Common myeloid progenitor, CD34-positive (primary cell): Measurements from ENCODE around the gene MOXD1.

Source experiments
- CTCF ChIA-PET: fragments of 350-600 bp; sonication (Branson Sonifier 250); formaldehyde crosslinking; loops from one replicate; lab custom pipeline; 2021; ENCODE audit warnings: antibody characterized with exemption; lab: Charles Lee
- POLR2A ChIA-PET: fragments of 350-600 bp; sonication (Branson Sonifier 250); formaldehyde crosslinking; loops from one replicate; lab custom pipeline; 2021; ENCODE audit warnings: antibody characterized with exemption; lab: Charles Lee
- DNase-seq, 3 donors: peaks; one replicate each; pipeline versions ENCODE4 v3.0.0 to v3.0.0-alpha.2; 2013
- H3K27ac ChIP-seq, 2 experiments: 1 replicate in 1 of 2; 2 replicates in 1 of 2; pipeline ENCODE4 v1.7.0; 2013; ENCODE audit warnings: inconsistent platforms in 2 of 2, low read length in 2 of 2, mild to moderate bottlenecking in 2 of 2, low read depth in 1 of 2, moderate library complexity in 1 of 2; ENCODE audit not compliant: severe bottlenecking in 2 of 2, insufficient read depth in 1 of 2, poor library complexity in 1 of 2
- H3K27me3 ChIP-seq, 5 experiments: replicated peaks in 2 of 5; 1 replicate in 3 of 5; 2 replicates in 2 of 5; pipeline versions ENCODE4 v1.6.1 to v1.7.0; 2013; ENCODE audit warnings: low read length in 4 of 5, mild to moderate bottlenecking in 2 of 5, moderate library complexity in 2 of 5, inconsistent platforms in 1 of 5; ENCODE audit not compliant: insufficient read depth in 5 of 5, control insufficient read depth in 4 of 5
- H3K36me3 ChIP-seq, 4 experiments: 1 replicate in 2 of 4; 2 replicates in 2 of 4; pipeline versions ENCODE4 v1.6.1 to v1.7.0; 2013; ENCODE audit warnings: low read length in 3 of 4, control low read depth in 1 of 4, mild to moderate bottlenecking in 1 of 4; ENCODE audit not compliant: control insufficient read depth in 4 of 4, insufficient read depth in 4 of 4
- H3K4me1 ChIP-seq, 4 experiments: 1 replicate in 3 of 4; 2 replicates in 1 of 4; pipeline versions ENCODE4 v1.6.1 to v1.7.1; 2013; ENCODE audit warnings: low read length in 3 of 4, mild to moderate bottlenecking in 3 of 4, control low read depth in 1 of 4, inconsistent platforms in 1 of 4, moderate library complexity in 1 of 4; ENCODE audit not compliant: control insufficient read depth in 4 of 4, insufficient read depth in 4 of 4; ENCODE audit errors: control extremely low read depth in 1 of 4
- H3K4me3 ChIP-seq, 7 experiments: 1 replicate in 4 of 7; 2 replicates in 3 of 7; pipeline versions ENCODE4 v1.5.1 to v1.7.0; 2013; ENCODE audit warnings: mild to moderate bottlenecking in 7 of 7, low read length in 6 of 7, moderate library complexity in 6 of 7, inconsistent platforms in 2 of 7, low read depth in 2 of 7, control low read depth in 1 of 7; ENCODE audit not compliant: insufficient read depth in 4 of 7, control insufficient read depth in 1 of 7; ENCODE audit errors: extremely low read depth in 1 of 7
- H3K9me3 ChIP-seq, 5 experiments: 1 replicate in 4 of 5; 2 replicates in 1 of 5; pipeline versions ENCODE4 v1.6.1 to v1.7.1; 2013; ENCODE audit warnings: low read length in 4 of 5, mild to moderate bottlenecking in 2 of 5, inconsistent platforms in 1 of 5, low read depth in 1 of 5, moderate library complexity in 1 of 5; ENCODE audit not compliant: control insufficient read depth in 4 of 5, insufficient read depth in 2 of 5; ENCODE audit errors: control extremely low read depth in 1 of 5
- WGBS: methylation state at CpG from one replicate; pipeline ENCODE4 v1.1.5; 2013; ENCODE audit not compliant: insufficient coverage; 5-methylcytosine and 5-hydroxymethylcytosine counted together

MOXD1 gene

DNA sequence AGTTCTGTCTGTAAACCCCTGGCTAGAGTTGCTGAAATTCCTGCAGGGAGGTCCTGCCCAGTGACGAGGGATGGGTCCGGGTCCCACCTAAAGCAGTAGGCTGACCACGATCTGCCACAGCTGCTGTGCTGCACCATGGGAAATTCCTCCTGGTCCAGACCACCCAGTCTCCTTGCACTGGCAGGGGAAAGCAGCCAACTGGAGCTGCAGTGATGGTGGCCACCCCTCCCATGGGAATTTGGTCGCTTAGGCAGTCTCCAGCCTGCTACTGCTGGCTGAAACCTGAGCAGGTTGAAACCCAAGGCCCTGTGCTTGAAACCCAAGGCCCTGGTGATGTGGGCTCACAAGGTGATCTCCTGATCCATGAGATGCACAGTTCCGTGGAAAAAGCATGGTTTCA, 23.9 kb upstream of the MOXD1 start:
- CTCF ChIA-PET: no interaction called here
- POLR2A ChIA-PET: no interaction called here
- H3K27me3 ChIP-seq: peaks cover 0 to 2% (median 0%) of the 10 kb centered on the region in 5 experiments
- no peak for DNase-seq
- H3K27ac ChIP-seq: no peak overlapping the region
- H3K9me3 ChIP-seq: peaks cover 0 to 11% (median 2%) of the 10 kb centered on the region in 5 experiments
- H3K36me3 ChIP-seq: no peaks in the 10 kb centered on the region
- WGBS: 96% methylated on average over 5 of the region's 5 CpGs
- no peak overlapping the region for H3K4me3 ChIP-seq
- H3K4me1 ChIP-seq: no peaks in the 10 kb centered on the region

DNA sequence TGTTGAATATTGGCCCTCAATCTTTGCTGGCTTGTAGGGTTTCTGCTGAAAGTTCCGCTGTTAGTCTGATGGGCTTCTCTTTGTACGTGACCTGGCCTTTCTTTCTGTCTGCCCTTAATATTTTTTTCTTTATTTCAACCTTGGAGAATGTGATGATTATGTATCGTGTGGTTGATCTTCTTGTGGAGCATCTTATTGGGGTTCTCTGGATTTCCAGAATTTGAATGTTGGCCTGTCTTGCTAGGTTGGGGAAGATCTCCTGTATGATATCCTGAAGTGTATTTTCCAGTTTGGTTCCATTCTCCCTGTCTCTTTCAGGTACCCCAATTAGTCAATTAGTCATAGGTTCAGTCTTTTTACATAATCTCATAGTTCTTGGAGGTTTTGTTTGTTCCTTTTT, 22.6 kb upstream of the MOXD1 start:
- no peak overlapping the region for H3K4me3 ChIP-seq
- no CpG with 5 or more reads among the region's 3 CpGs for WGBS

DNA sequence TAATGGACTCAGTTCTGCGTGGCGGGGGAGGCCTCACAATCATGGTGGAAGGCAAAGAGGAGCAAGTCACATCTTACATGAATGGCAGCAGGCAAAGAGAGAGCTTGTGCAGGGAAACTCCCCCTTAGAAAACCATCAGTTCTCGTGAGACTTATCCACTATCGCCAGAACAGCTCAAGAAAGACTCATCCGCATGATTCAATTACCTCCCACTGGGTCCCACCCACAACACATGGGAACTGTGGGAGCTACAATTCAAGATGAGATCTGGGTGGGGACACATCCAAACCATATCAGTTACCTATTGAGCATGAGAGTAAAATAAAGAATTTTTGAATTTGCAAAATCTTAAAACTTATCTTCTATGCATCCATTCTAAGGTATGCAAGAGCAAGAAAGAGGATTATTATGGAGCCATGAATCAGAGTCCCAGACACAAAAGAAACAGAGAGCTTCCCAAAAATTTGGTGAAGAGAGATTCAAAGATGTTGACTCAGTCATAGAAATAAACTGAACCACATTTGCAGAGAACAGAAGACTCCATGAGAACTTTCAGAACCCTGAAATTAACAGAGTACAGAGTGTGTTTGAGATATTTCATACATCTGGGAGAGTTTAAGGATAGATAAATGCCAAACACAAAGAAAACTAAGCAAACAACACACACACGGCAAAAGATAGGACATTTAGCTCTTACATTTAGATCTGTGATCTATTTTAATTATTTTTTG, 17.1 kb upstream of the MOXD1 start:
- Histone ChIP-seq H3K36me3 (no peaks in the 10 kb centered on the region), H3K9me3 (peaks cover 0 to 17% (median 0%) of the 10 kb centered on the region in 5 experiments), H3K4me1 (no peaks in the 10 kb centered on the region), H3K27ac (no peak overlapping the region), H3K4me3 (no peak overlapping the region), H3K27me3 (no peaks in the 10 kb centered on the region)
- ChIA-PET POLR2A (no interaction called here), CTCF (no interaction called here)
- 90% methylated on average over 5 of the region's 6 CpGs for WGBS
- no peak for DNase-seq

More for the DNA sequence above, 22.6 kb upstream of the MOXD1 start:
- Histone ChIP-seq H3K27ac (no peak overlapping the region), H3K36me3 (no peaks in the 10 kb centered on the region), H3K9me3 (peaks cover 0 to 11% (median 2%) of the 10 kb centered on the region in 5 experiments), H3K4me1 (no peaks in the 10 kb centered on the region), H3K27me3 (no peaks in the 10 kb centered on the region)
- DNase-seq: no peak
- ChIA-PET POLR2A (no interaction called here), CTCF (no interaction called here)

DNA sequence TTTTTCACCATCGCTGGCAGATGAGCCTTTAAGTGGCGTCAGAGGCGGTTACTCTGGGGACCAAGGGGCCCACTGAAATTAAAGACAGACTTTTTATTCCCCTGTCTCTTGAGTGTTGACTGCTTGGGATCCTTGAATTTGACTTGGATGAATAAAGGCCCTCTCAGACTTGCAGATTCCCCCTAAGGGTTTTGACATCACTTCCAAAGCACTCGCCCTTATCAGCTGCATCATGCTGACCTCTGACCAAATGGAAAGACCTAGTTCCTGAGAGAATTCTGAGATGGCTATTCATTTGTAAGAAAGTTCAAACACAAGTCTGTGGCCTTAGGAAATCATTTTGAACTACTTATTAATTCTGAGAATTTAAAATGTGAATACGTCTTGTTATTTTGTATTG, 13.5 kb upstream of the MOXD1 start:
- H3K27ac ChIP-seq: no peak overlapping the region
- H3K36me3 ChIP-seq: no peaks in the 10 kb centered on the region
- no peak overlapping the region for H3K4me3 ChIP-seq
- ChIA-PET CTCF (no interaction called here), POLR2A (no interaction called here)
- DNase-seq: no peak
- H3K4me1 ChIP-seq: no peaks in the 10 kb centered on the region
- 100% methylated on average over 2 of the region's 5 CpGs for WGBS
- H3K27me3 ChIP-seq: peaks cover 0 to 2% (median 0%) of the 10 kb centered on the region in 5 experiments
- peaks cover 0 to 11% (median 0%) of the 10 kb centered on the region in 5 experiments for H3K9me3 ChIP-seq

DNA sequence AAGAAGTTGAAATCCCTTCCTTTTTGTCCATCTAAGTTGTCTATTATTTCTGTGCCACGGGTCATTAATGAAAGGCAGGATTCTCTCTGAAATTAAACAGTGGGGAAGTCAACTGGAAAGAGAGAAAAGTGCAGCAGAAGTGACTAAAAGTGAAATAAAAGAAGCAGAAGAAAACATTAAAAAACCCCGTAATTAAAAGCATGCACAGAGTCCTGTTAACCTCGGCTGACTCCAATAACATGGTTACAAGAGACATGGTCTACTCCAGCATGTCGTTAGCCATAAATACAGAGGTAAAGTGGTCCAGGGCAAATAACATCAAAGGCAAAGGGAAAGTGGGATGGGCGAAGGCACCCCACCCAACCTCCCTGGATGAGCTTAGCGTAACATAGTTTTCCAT, 13.0 kb upstream of the MOXD1 start:
- CTCF ChIA-PET: no interaction called here
- H3K4me1 ChIP-seq: no peaks in the 10 kb centered on the region
- no peak for DNase-seq
- H3K27ac ChIP-seq: no peak overlapping the region
- H3K9me3 ChIP-seq: peaks cover 0 to 11% (median 0%) of the 10 kb centered on the region in 5 experiments
- H3K36me3 ChIP-seq: no peaks in the 10 kb centered on the region
- 93% methylated on average over 4 of the region's 6 CpGs for WGBS
- no peak overlapping the region for H3K4me3 ChIP-seq
- H3K27me3 ChIP-seq: peaks cover 0 to 2% (median 0%) of the 10 kb centered on the region in 5 experiments
- POLR2A ChIA-PET: no interaction called here

DNA sequence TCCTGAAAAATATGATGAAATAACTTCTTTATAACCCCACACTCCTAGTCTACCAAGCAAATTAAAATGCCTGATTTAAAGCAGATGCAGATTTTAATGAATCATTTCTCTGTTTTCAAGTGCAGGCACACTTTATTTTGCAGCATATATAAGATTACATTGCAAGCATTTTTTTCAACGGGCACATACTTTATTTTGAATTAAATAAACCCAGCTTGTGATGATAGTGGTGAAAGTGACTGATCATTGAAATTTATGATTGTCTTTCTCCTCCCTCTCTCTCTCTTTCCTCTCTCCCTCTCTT, 12.2 kb upstream of the MOXD1 start:
- Histone ChIP-seq H3K27ac (no peak overlapping the region), H3K9me3 (peaks cover 0 to 11% (median 0%) of the 10 kb centered on the region in 5 experiments), H3K4me3 (no peak overlapping the region), H3K4me1 (no peaks in the 10 kb centered on the region), H3K27me3 (peaks cover 0 to 2% (median 0%) of the 10 kb centered on the region in 5 experiments), H3K36me3 (no peaks in the 10 kb centered on the region)
- CTCF ChIA-PET: no interaction called here
- WGBS: no CpG with 5 or more reads among the region's 1 CpG
- DNase-seq: no peak
- POLR2A ChIA-PET: no interaction called here

DNA sequence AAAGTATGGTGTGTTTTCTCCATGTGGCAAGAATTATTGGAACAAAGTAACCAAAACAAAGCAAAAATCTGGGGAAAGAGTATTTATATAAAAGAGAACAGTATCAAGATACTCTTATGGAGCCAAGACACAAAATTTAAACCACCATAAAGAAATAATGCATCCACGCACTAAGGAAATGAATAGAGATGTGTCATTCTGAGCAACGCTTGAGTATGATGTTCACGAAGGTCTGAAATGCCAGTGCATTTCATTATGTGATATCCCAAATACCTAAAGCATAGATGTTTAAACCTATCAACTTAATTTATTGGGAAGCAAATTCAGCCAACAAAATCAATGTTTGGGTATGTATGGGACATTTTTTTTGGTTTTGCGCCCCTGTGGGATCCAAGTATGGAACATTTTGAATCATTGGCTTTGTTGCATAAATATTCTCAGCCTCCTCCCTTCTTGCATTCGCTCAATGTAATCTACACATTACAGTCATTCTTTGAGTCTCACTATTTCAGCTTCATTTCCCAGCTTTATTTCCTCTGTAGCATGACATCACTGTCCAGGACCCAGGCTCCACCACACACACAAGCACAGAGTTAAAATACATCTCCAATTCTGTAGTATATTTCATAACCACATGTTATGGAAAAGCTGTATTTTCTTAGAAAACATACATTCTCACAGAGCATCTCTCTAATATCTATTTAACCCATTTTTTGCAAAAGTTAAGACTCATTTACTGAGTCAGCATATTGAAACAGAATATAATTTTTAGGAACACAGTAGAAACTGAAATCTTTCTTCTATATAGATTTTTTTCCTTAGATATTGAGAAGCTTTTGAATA, 11.6 kb upstream of the MOXD1 start:
- Histone ChIP-seq H3K27ac (no peak overlapping the region), H3K27me3 (peaks cover 0 to 2% (median 0%) of the 10 kb centered on the region in 5 experiments), H3K36me3 (no peaks in the 10 kb centered on the region), H3K4me3 (no peak overlapping the region), H3K4me1 (no peaks in the 10 kb centered on the region), H3K9me3 (peaks cover 0 to 11% (median 0%) of the 10 kb centered on the region in 5 experiments)
- DNase-seq: no peak
- WGBS: 100% methylated on average over 1 of the region's 5 CpGs
- ChIA-PET CTCF (no interaction called here), POLR2A (no interaction called here)
